ENCODE measurements around the gene CENPB.
"Not testable (repeated sequence)": the region's sequence is repeated elsewhere in the genome, so short reads cannot be mapped to it uniquely, and the experiment has no call there.

CENPB gene

DNA sequence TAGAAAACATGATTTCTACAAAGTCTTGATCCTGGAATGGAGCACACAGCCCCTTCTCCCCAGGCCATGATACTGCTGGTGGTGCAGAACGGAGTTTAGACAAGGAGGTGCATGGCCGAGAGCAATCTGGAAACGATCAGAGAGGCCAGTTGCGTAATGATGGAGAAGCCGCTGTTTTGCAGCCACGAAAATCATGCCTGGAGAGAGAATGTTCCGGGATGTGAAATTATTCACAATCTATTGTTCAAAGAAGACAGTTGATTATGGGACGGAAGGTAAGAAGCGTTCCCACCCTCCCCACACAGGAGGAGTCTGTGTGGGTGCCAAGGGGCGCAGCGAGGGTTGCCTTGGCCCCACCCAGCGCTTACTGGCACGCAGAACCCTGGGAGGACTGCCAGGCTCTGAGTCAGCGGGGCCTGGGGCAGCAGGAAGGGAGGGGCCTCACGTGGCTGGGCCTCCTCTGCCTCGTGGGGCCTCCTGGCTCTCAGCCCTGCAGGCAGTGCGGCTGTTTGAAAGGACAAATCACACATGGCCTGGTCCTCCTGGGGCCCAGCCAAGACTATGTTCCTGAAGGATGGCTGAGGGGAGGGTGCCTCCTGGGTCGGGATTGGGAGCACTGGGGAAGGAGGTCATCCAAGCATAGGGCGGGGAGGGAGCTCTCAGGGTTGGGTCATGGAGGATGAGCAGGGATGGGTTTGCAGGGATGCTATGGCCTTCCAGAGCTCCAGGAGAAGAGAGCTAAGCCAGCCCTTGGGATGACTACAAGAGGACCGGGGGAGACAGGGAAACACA is 25.1 kb upstream of the CENPB start:
- DNase-seq (ENCODE audit: low spot score), result peak; percentile 98

DNA sequence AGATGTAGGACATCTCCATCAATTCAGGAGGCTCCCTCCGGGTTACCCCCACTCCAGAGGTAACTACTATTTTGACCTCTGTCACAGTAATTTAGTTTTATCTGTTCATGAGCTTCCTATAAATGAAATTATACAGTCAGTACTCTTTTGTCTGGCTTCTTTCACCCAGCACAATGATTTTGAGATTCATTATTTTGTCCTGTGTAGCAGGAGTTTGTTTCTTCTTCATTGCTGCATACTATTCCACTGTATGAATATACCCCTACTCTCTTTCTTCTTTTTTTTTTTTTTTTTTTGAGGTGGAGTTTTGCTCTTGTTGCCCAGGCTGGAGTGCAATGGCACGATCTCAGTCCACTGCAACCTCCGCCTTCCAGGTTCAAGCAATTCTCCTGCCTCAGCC is 22.0 kb upstream of the CENPB start:
- no peak for DNase-seq (ENCODE audit: low spot score)

DNA sequence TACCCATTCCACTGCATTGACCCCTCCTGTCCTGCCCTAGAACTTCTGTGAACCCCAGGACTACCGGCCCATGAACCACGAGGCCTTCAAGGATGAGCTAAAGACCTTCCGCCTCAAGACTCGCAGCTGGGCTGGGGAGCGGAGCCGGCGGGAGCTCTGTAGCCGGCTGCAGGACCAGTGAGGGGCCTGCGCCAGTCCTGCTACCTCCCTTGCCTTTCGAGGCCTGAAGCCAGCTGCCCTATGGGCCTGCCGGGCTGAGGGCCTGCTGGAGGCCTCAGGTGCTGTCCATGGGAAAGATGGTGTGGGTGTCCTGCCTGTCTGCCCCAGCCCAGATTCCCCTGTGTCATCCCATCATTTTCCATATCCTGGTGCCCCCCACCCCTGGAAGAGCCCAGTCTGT is 18.2 kb upstream of the CENPB start:
- DNase-seq (ENCODE audit: low spot score), result no peak

DNA sequence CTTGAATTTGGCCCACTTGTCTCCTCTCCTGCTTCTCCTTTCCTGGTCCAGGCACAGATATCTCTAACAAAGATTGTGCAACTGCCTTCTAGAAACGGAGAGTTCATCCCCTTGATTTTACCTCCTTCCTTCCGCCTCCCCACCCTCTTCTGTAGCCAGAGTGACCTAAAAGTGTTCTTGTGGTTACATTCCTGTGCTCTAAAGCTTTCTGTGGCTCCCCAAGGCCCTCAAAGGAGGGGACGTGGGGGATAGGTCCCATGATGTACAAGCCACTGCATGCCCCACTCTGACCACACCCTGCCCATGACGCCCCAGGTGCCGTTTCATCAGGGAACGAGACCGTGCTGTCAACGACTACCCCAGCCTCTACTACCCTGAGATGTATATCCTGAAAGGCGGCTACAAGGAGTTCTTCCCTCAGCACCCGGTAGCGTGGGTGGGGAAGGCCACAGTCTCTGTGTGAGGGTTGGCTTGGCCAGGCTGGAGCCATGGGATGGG is 17.8 kb upstream of the CENPB start:
- DNase-seq (ENCODE audit: low spot score), result no peak

- no peak for DNase-seq (ENCODE audit: low spot score)
Observed at GRCh38 chr20:3803854-3804253, 17.3 kb upstream of the CENPB start.

GRCh38 chr20:3803289-3803688 is 16.7 kb upstream of the CENPB start:
- no peak for DNase-seq (ENCODE audit: low spot score)

GRCh38 chr20:3802524-3803239 is 16.1 kb upstream of the CENPB start:
- DNase-seq (ENCODE audit: low spot score), result no peak

DNA sequence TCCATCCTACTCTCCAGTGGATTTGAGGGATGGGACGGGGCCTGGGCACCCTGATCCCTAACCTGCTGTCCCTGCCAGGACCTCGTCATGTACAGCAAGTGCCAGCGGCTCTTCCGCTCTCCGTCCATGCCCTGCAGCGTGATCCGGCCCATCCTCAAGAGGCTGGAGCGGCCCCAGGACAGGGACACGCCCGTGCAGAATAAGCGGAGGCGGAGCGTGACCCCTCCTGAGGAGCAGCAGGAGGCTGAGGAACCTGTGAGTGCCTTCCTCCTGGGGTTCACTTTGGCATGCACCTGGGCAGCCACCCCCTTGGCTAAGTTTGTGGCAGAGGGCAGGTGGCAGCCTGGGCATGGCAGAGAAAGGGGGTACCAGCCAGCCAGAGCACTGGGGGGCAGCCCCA is 15.3 kb upstream of the CENPB start:
- DNase-seq (ENCODE audit: low spot score), result no peak

DNA sequence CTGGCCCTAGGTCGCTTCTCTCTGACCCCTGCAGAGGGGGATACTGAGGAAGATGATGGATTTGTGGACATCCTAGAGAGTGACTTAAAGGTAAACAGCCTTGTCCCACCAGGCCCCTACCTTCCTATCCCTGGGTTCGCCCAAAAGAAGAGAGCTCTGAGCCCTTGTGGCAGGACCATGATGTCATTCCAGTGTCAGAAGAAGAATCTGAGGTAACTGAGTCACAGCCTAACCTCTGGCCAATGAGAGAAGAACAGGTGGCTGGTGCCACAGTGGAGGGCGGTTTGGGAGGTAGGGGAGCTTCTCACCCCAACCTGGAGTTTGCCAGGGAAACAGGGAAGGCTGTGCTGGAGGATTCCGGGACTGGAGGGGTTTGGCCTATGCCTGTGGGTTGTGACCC is 14.8 kb upstream of the CENPB start:
- no peak for DNase-seq (ENCODE audit: low spot score)

GRCh38 chr20:3800878-3801260 is 14.3 kb upstream of the CENPB start:
- no peak for DNase-seq (ENCODE audit: low spot score)

DNA sequence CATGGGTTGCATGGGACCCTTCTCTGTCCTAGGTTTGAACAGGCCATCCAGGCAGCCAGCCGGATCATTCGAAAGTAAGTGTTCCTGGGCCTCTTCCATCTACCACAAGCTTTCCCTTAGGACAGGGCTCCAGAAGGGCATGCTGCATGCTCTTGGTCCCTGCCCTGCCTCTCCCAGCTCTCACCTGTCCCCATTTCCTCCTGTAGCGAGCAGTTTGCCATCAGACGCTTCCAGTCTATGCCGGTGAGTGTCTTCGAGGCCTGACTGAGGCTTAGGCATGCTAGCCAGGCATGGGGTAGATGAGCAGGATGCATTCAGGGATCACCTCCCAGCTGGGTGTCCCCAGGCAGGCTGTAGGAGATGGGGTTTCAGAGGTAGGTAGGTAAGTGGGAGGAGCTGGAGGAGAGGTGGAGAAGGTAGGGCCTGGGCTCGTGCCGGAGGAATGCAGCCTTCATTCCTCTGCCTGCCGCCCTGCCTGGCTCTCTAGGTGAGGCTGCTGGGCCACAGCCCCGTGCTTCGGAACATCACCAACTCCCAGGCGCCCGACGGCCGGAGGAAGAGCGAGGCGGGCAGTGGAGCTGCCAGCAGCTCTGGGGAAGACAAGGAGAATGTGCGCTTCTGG is 13.8 kb upstream of the CENPB start:
- DNase-seq (ENCODE audit: low spot score), result no peak

DNA sequence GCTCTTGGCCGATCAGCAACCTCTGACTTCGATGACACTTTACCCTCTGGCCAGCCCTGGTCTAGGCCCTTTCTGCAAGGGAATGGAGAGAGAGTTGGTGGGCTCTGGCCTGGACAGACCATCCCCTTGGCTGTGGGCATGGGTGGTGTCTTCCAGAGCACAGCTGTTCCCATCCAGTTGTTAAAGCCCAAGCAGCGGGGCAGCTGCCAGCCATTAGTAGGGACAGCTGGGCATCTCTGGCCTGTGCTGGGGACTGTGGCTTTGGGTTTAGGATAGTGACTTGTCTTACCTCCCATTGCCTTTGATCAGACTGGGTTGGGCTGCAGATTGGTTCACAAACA is 12.3 kb upstream of the CENPB start:
- DNase-seq (ENCODE audit: low spot score), result no peak

- DNase-seq (ENCODE audit: low spot score), result no peak
Observed at GRCh38 chr20:3798373-3798768, 11.8 kb upstream of the CENPB start.

DNA sequence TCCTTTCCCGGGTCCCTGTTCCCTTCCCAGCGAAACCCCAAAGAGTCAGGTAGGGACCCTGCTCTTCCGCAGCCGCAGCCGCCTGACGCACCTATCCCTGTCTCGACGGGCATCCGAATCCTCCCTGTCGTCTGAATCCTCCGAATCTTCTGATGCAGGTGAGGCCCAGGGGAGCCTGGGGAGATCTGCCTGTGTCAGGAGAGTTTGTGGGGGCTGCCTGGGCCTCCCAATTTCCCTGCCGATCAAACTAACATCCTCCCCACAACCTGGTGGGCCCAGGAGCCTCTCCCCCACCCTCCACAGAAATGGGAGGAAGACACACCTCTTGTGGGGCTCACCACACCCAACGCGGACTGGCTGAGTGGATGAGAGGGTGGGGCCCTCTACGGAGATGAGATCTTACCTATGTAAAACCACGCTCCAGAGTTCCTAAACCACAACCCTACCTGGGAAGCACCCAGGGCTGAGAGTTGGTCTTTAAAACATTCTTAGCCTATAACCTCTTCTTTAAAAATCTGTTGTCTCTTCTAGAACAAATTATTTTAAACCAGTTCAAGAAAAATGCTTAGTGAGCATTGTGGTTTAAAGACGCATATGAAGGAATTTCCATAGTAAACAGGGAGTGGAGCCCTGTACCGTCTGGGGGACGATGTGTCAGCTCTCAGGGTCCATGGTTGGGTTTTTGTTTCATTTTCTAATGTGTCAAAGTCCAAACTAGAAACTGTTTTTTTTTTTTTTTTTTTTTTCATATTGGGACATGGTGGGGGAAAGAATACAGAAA is 11.2 kb upstream of the CENPB start:
- DNase-seq (ENCODE audit: low spot score), result peak; percentile 28

GRCh38 chr20:3797226-3797545 is 10.6 kb upstream of the CENPB start:
- no peak for DNase-seq (ENCODE audit: low spot score)

DNA sequence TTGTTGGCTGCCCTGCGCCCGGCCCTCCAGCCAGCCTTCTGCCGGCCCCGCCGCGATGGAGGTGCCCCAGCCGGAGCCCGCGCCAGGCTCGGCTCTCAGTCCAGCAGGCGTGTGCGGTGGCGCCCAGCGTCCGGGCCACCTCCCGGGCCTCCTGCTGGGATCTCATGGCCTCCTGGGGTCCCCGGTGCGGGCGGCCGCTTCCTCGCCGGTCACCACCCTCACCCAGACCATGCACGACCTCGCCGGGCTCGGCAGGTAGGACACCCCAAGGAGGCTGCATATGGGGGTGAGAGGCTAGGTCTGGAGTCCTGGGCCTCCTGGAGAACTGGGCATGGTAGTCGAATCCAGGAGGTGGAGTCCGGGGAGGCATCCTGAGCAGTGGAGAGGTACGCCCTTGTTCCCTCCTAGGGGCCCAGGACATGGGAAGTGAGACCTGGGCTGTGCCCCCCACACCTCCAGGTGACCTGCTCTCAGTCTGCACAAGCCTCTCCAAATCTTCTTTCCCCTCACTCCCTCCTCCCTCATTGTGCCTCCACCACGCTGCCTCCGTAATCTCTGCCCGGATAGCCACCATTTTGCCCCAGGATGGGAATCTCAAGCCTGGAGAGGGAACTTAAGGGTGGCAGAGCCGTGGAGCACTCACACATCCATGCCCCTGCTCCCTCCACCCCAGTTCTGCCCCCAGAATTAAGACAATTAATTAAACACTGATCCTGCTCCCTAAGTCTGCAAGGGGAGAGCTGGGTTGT is 10.1 kb upstream of the CENPB start:
- no peak for DNase-seq (ENCODE audit: low spot score)

DNA sequence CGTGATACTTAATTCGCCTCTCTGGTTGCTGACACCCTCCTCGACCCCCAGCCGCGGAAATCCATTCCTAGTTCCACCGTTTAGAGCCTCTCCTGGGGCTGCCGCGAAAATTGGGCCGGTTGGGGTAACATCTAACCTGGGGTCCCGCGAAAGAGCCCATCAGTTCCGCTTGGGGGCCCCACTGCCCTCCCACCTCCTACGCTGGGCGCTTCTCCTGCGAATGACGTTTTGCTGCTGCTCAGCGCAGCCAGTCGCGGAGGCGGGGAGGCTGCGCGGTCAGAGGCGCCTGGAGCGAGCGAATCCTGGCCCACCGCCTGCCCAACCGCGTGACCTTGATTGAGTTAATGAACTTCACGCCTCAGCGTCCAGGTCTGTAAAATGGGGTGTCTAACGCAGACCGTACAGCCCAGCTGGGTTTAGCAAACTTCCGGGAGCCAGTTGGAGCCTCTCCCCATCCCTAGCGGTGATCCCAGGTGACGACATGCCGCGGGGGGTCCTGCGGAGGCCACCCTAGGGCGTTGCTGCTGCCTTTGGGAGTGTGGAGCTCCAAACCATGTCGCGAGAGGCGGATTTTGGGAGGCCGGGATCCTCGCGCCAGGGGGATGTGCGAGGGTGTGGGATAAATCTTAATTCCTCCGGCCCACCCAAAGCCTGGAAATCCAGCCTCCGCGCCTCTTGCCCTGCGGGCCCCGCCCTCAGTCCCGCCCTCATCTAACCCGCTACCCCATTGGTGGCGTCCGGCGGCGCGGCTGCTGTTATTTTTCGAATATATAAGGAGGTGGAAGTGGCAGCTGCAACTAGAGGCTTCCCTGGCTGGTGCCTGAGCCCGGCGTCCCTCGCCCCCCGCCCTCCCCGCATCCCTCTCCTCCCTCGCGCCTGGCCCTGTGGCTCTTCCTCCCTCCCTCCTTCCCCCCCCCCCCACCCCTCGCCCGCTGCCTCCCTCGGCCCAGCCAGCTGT is 9.2 kb upstream of the CENPB start, which contains the start of gene CDC25B:
Gene CDC25B (plus strand): TSS at position 800 of the 958 bp plus-strand sequence. CDS start 222 bp downstream, outside the sequence.
- DNase-seq (ENCODE audit: low spot score), result peak; percentile 95

DNA sequence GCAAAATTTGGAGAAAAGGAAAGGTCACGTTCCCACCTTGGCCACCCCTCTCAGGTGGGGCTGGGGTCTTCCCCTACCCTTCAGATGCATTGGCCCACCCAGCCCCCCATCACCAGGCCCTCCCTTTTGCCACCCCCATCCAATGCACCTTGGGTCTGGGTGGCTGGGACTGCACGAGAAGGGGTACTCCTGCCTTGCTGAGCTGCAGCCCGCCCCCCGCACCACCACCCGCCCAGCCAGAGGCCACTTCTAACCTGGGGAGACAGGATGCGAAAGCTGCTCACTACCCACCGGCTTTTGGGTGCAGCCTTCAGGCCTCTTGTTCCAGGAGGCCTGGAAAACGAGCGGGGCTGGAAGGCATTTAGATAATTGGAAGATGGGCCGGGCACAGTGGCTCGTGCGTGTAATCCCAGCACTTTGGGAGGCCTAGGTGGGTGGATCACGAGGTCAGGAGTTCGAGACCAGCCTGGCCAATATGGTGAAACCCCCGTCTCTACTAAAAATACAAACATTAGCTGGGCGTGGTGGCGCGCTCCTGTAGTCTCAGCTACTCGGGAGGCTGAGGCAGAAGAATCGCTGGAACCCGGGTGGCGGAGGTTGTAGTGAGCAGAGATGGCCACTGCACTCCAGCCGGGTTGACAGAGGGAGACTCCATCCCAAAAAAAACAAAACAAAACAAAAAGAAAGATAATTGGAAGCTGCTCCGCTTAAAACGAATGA is 8.3 kb upstream of the CENPB start:
- DNase-seq (ENCODE audit: low spot score), result no peak

DNA sequence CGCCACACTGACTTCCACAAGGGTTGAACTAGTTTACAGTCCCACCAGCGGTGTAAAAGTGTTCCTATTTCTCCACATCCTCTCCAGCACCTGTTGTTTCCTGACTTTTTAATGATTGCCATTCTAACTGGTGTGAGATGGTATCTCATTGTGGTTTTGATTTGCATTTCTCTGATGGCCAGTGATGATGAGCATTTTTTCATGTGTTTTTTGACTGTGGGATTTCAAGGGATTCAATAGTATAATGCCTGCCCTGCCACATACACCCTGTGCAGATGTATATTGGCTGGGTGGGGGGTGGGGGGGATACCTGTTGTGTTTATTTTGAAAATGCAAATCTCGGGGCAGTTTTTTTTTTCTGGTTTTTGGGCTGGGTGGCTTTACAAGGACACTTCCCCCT is 7.6 kb upstream of the CENPB start:
- DNase-seq (ENCODE audit: low spot score), result not testable (repeated sequence)

DNA sequence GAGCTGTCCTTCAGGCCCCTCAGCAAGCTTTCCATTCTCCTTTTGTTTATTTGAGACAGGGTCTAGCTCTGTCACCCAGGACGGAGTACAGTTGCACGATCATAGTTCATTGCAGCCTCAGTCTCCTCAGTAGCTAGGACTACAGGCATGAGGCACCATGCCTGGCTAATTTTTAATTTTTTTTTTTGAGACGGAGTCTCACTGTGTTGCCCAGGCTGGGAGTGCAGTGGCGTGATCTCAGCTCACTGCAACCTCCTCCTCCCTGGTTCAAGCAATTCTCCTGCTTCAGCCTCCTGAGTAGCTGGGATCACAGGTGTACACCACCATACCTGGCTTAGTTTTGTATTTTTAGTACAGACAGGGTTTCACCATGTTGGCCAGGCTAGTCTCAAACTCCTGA is 2.7 kb upstream of the CENPB start:
- not testable (repeated sequence) for DNase-seq (ENCODE audit: low spot score)
